ENCODE results near the gene ELF4.

DNA sequence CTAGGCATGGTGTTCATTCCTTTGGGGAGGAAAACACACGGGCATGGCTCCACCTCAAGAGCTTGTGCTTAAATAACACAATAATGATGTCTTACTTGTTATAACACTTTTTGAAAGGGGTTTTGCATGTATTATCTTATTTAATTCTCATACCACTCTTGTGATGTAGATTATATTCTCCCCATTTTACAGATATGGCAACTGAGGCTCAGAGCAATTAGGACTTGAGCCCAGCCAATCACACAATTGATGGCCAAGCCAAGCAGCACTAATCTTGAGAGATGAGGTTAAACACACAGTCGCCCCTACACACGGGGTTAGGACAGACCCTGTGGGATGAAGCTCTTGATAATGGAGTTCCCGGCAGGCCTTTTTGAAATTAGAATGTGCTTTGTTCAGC, 82.7 kb downstream of the ELF4 start:
- TF ChIP-seq, protein P1, sequence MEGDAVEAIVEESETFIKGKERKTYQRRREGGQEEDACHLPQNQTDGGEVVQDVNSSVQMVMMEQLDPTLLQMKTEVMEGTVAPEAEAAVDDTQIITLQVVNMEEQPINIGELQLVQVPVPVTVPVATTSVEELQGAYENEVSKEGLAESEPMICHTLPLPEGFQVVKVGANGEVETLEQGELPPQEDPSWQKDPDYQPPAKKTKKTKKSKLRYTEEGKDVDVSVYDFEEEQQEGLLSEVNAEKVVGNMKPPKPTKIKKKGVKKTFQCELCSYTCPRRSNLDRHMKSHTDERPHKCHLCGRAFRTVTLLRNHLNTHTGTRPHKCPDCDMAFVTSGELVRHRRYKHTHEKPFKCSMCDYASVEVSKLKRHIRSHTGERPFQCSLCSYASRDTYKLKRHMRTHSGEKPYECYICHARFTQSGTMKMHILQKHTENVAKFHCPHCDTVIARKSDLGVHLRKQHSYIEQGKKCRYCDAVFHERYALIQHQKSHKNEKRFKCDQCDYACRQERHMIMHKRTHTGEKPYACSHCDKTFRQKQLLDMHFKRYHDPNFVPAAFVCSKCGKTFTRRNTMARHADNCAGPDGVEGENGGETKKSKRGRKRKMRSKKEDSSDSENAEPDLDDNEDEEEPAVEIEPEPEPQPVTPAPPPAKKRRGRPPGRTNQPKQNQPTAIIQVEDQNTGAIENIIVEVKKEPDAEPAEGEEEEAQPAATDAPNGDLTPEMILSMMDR (IDR thresholded peaks at IDR 0.05), result no peak
- TF ChIP-seq POLR2A (IDR thresholded peaks at IDR 0.05), result no peak

Data from body of pancreas (tissue), 4 donors.